MM.1S (cell line): ENCODE results near the gene ALKBH8.
A peak's percentile ranks its signal among the peaks of the same experiment; 100 is the strongest.

ENCODE experiments used
- DNase-seq: peaks from one replicate; pipeline ENCODE4 v3.0.0-alpha.2; 2015
- H2AFZ ChIP-seq: fragments of 300-600 bp; sonication (generic); 2 replicates; pipeline ENCODE4 v1.6.0; 2016; ENCODE audit warnings: antibody characterized with exemption, low read length
- H3F3A ChIP-seq: fragments of 300-600 bp; sonication (generic); 2 replicates; pipeline ENCODE4 v1.6.1; 2016; ENCODE audit warnings: mild to moderate bottlenecking, antibody characterized with exemption, low read length, moderate library complexity, mixed read lengths; ENCODE audit not compliant: insufficient read depth
- H3K27ac ChIP-seq: fragments of 300-600 bp; sonication (generic); 2 replicates; pipeline ENCODE4 v1.5.1; 2016; ENCODE audit warnings: mild to moderate bottlenecking, low read length
- H3K27me3 ChIP-seq: fragments of 300-600 bp; sonication (generic); replicated peaks from 2 replicates; pipeline ENCODE4 v1.6.0; 2016; ENCODE audit warnings: low read length; ENCODE audit not compliant: insufficient read depth
- H3K36me3 ChIP-seq: fragments of 300-600 bp; sonication (generic); replicated peaks from 2 replicates; pipeline ENCODE4 v1.6.1; 2016; ENCODE audit warnings: mild to moderate bottlenecking, low read length, mixed read lengths; ENCODE audit not compliant: insufficient read depth
- H3K4me1 ChIP-seq: fragments of 300-600 bp; sonication (generic); 2 replicates; pipeline ENCODE4 v1.6.1; 2016; ENCODE audit warnings: low read length, mixed read lengths
- H3K4me2 ChIP-seq: fragments of 300-600 bp; sonication (generic); 2 replicates; pipeline ENCODE4 v1.6.0; 2016; ENCODE audit warnings: low read depth, low read length
- H3K4me3 ChIP-seq: fragments of 300-600 bp; sonication (generic); 2 replicates; pipeline ENCODE4 v1.5.1; 2016; ENCODE audit warnings: low read length, mixed read lengths
- H3K79me2 ChIP-seq: fragments of 300-600 bp; sonication (generic); 2 replicates; pipeline ENCODE4 v1.6.1; 2016; ENCODE audit warnings: mixed run types, low read length, mixed read lengths
- H3K9ac ChIP-seq: fragments of 300-600 bp; sonication (generic); 2 replicates; pipeline ENCODE4 v1.6.1; 2016; ENCODE audit warnings: low read length, mixed read lengths
- H3K9me2 ChIP-seq: fragments of 300-600 bp; sonication (generic); replicated peaks from 2 replicates; pipeline ENCODE4 v1.6.1; 2016; ENCODE audit warnings: mild to moderate bottlenecking, low read length, mixed read lengths; ENCODE audit not compliant: insufficient read depth
- H3K9me3 ChIP-seq: fragments of 300-600 bp; sonication (generic); replicated peaks from 2 replicates; pipeline ENCODE4 v1.6.1; 2016; ENCODE audit warnings: mild to moderate bottlenecking, low read length, mixed read lengths; ENCODE audit not compliant: insufficient read depth
- H4K20me1 ChIP-seq: fragments of 300-600 bp; sonication (generic); 2 replicates; pipeline ENCODE4 v1.6.1; 2016; ENCODE audit warnings: mild to moderate bottlenecking, low read length, moderate library complexity, mixed read lengths; ENCODE audit not compliant: insufficient read depth
- CTCF ChIP-seq: fragments of 300-600 bp; sonication (generic); IDR thresholded peaks from 2 replicates; pipeline ENCODE4 v1.5.1; 2016; ENCODE audit warnings: antibody characterized with exemption, low read length, mixed read lengths
- EZH2 ChIP-seq: fragments of 300-600 bp; sonication (generic); optimal IDR thresholded peaks from 2 replicates; pipeline ENCODE3; 2017; ENCODE audit warnings: low read depth, mild to moderate bottlenecking, antibody characterized with exemption, low read length, mixed read lengths
- EZH2phosphoT487 ChIP-seq: fragments of 300-600 bp; sonication (generic); IDR thresholded peaks from 2 replicates; pipeline ENCODE4 v1.6.1; 2018; ENCODE audit warnings: antibody characterized with exemption, low read length

The ALKBH8 gene

GRCh38 chr11:107490836-107491235 is 74.7 kb downstream of the ALKBH8 start:
- Histone ChIP-seq H3K4me1 (no peaks in the 10 kb centered on the region), H3K9me3 (no peaks in the 10 kb centered on the region), H3F3A (no peaks in the 10 kb centered on the region), H3K4me2 (no peak overlapping the region), H3K9me2 (no peaks in the 10 kb centered on the region), H3K27me3 (no peaks in the 10 kb centered on the region), H2AFZ (no peak overlapping the region), H3K27ac (no peak overlapping the region), H3K79me2 (no peaks in the 10 kb centered on the region), H4K20me1 (no peaks in the 10 kb centered on the region), H3K36me3 (no peaks in the 10 kb centered on the region), H3K9ac (no peak overlapping the region), H3K4me3 (no peak overlapping the region)
- no peak for DNase-seq
- no peak for TF ChIP-seq CTCF
- TF ChIP-seq EZH2phosphoT487: no peak
- no peak for TF ChIP-seq EZH2

GRCh38 chr11:107482234-107482633 is 83.3 kb downstream of the ALKBH8 start:
- Histone ChIP-seq H3K27ac (no peak overlapping the region), H3K4me1 (peaks cover 9% of the 10 kb centered on the region), H3K79me2 (no peaks in the 10 kb centered on the region), H3K4me2 (no peak overlapping the region), H3K36me3 (no peaks in the 10 kb centered on the region), H3K4me3 (no peak overlapping the region), H3F3A (no peaks in the 10 kb centered on the region), H3K27me3 (no peaks in the 10 kb centered on the region), H4K20me1 (no peaks in the 10 kb centered on the region), H3K9me2 (no peaks in the 10 kb centered on the region), H3K9me3 (no peaks in the 10 kb centered on the region), H3K9ac (no peak overlapping the region), H2AFZ (no peak overlapping the region)
- peak; percentile 37 for DNase-seq
- TF ChIP-seq CTCF (no peak), EZH2phosphoT487 (no peak), EZH2 (no peak)

- no peaks in the 10 kb centered on the region for H4K20me1 ChIP-seq
- no peak overlapping the region for H3K27ac ChIP-seq
- no peaks in the 10 kb centered on the region for H3K36me3 ChIP-seq
- H3K4me2 ChIP-seq: no peak overlapping the region
- H3K4me3 ChIP-seq: no peak overlapping the region
- no peak for TF ChIP-seq EZH2phosphoT487
- TF ChIP-seq EZH2: no peak
- no peak for TF ChIP-seq CTCF
- H3K9me3 ChIP-seq: no peaks in the 10 kb centered on the region
- no peaks in the 10 kb centered on the region for H3K9me2 ChIP-seq
- peaks cover 9% of the 10 kb centered on the region for H3K4me1 ChIP-seq
- no peak overlapping the region for H3K9ac ChIP-seq
- H3K79me2 ChIP-seq: no peaks in the 10 kb centered on the region
- no peak overlapping the region for H2AFZ ChIP-seq
- H3K27me3 ChIP-seq: no peaks in the 10 kb centered on the region
- no peak for DNase-seq
- H3F3A ChIP-seq: no peaks in the 10 kb centered on the region
Observed at GRCh38 chr11:107478922-107479321, 86.6 kb downstream of the ALKBH8 start.
